ENCODE measurements around the gene CFHR1. TPM values are rescaled to one million over a fixed set of nuclear protein-coding genes. Genes with fewer than 3 reads are reported as not detected.

Gene CFHR1
- total RNA-seq, 1 donor from 2014 or later: not detected

- peak; percentile 28 for DNase-seq
Observed at GRCh38 chr1:196877964-196878363, 58.4 kb downstream of the CFHR1 start.

Other genes starting within 250 kb of the CFHR1 start
- 10.5 TPM for gene KCNT2, start 211.3 kb upstream of the CFHR1 start, total RNA-seq
- 126 TPM for gene CFH, start 167.7 kb upstream of the CFHR1 start, total RNA-seq
- gene CFHR3, start 44.9 kb upstream of the CFHR1 start, total RNA-seq: 0.51 TPM
- gene CFHR4, start 68.3 kb downstream of the CFHR1 start, total RNA-seq: not detected
- not detected for gene CFHR2, start 124.0 kb downstream of the CFHR1 start, total RNA-seq
- not detected for gene CFHR5, start 157.8 kb downstream of the CFHR1 start, total RNA-seq
- gene F13B, start 247.5 kb downstream of the CFHR1 start, total RNA-seq: not detected

Measured in tongue (tissue), 2 donors.